ENCODE measurements around the gene IRX4.

- TF ChIP-seq POLR2AphosphoS5 (IDR thresholded peaks at IDR 0.05; ENCODE audit: borderline replicate concordance, low read depth, low read length) (no peak), EZH2 (IDR thresholded peaks at IDR 0.05) (no peak)
Observed at GRCh38 chr5:1882337-1883119, at the start of gene IRX4.
